ENCODE measurements around the gene PDE4A.

- TF ChIP-seq POLR2A (IDR thresholded peaks at IDR 0.05; ENCODE audit: low read length), result no peak
- TF ChIP-seq REST (IDR thresholded peaks at IDR 0.05), result no peak
- TF ChIP-seq CTCF (IDR thresholded peaks at IDR 0.05), result no peak
- no peak for TF ChIP-seq EP300 (IDR thresholded peaks at IDR 0.05)
- no peak for TF ChIP-seq RAD21 (conservative IDR thresholded peaks at IDR 0.05 in 1 of 2, IDR thresholded peaks at IDR 0.05 in 1 of 2)
- TF ChIP-seq ELK1 (IDR thresholded peaks at IDR 0.05; ENCODE audit: low read depth, low read length), result no peak
- no peak for TF ChIP-seq RFX5 (IDR thresholded peaks at IDR 0.05)
- TF ChIP-seq JUNB (IDR thresholded peaks at IDR 0.05), result no peak
- TF ChIP-seq MAFK (IDR thresholded peaks at IDR 0.05; ENCODE audit: partially characterized antibody), result no peak
- no peak for TF ChIP-seq MYC (IDR thresholded peaks at IDR 0.05; ENCODE audit: borderline replicate concordance, low read length)
Observed at GRCh38 chr19:10461047-10461949, 41.0 kb downstream of the PDE4A start.

Data from A549 (cell line).